ENCODE data around the gene DLG2. TPM values are rescaled to one million over a fixed set of nuclear protein-coding genes. Genes with fewer than 3 reads are reported as not detected.

DLG2 gene
- total and polyA plus RNA-seq, 9 of the 15 experiments (the other 6 are each of a cell fraction or from before 2014, with no cell fraction given): 0.52 to 1.6 (median 0.95) TPM

- intact Hi-C loops (cut with micrococcal nuclease) (no loop called here), in situ Hi-C loops (cut with MboI) (no loop called here)
- ATAC-seq (no peak), DNase-seq (ENCODE audit: extremely low read depth in 1 of 4, low spot score in 3 of 4) (no peak), FAIRE-seq (no peak)
- WGBS (ENCODE audit: insufficient coverage, low coverage, missing lambda C conversion rate): 0% methylated on average over 4 of the region's 4 CpGs
- no peaks in the 10 kb centered on the region for H3K36me3 ChIP-seq (ENCODE audit: control insufficient read depth, insufficient read depth, low read length)
- H3K4me2 ChIP-seq (ENCODE audit: insufficient read depth, low read length): no peak overlapping the region
- POLR2A ChIA-PET: no interaction called here
- no peak overlapping the region for H3K27ac ChIP-seq (ENCODE audit: extremely low read depth, low read depth, low read length)
- H4K20me1 ChIP-seq (replicated peaks; ENCODE audit: control insufficient read depth, insufficient read depth, low read length): no peaks in the 10 kb centered on the region
- H3K79me2 ChIP-seq (ENCODE audit: control insufficient read depth, insufficient read depth, low read length): no peaks in the 10 kb centered on the region
- BruUV-seq (replicated peaks): no TSS peak
- H3K27me3 ChIP-seq (ENCODE audit: control insufficient read depth in 2 of 2, insufficient read depth in 2 of 2, low read length in 2 of 2): no peaks in the 10 kb centered on the region
- no peaks in the 10 kb centered on the region for H3K9me3 ChIP-seq (replicated peaks; ENCODE audit: control insufficient read depth, insufficient read depth, low read depth, low read length)
- no peak overlapping the region for H3K4me3 ChIP-seq
- TF ChIP-seq BRCA1 (IDR thresholded peaks at IDR 0.05): no peak
- TF ChIP-seq BRCA1 (CRISPR knock-in tag; IDR thresholded peaks at IDR 0.05): no peak
- TF ChIP-seq PBX2 (CRISPR knock-in tag; IDR thresholded peaks at IDR 0.05; ENCODE audit: low read depth): no peak
- no peak for TF ChIP-seq PBX2 (tag; conservative IDR thresholded peaks at IDR 0.05; ENCODE audit: low read depth)
- TF ChIP-seq RBM22 (IDR thresholded peaks at IDR 0.05; ENCODE audit: low read depth, low read length, poor library complexity, severe bottlenecking): no peak
- TF ChIP-seq KDM4B (IDR thresholded peaks at IDR 0.05; ENCODE audit: borderline replicate concordance in 2 of 2, low read depth in 1 of 2): no peak
- TF ChIP-seq STAG1 (CRISPR knock-in tag; IDR thresholded peaks at IDR 0.05; ENCODE audit: borderline replicate concordance): no peak
- no peak for TF ChIP-seq ATF7 (IDR thresholded peaks at IDR 0.05)
- no peak for TF ChIP-seq CLOCK (CRISPR knock-in tag; IDR thresholded peaks at IDR 0.05; ENCODE audit: borderline replicate concordance)
- TF ChIP-seq RFX7 (CRISPR knock-in tag; IDR thresholded peaks at IDR 0.05): no peak
- no peak for TF ChIP-seq MTF1 (CRISPR knock-in tag; IDR thresholded peaks at IDR 0.05; ENCODE audit: borderline replicate concordance)
- H2AFZ ChIP-seq (ENCODE audit: low read depth, low read length): no peak overlapping the region
- CTCF ChIA-PET (ENCODE audit: low intra/inter-chr PET ratio): no interaction called here
- H3K9me1 ChIP-seq (ENCODE audit: control insufficient read depth, insufficient read depth, low read length): no peaks in the 10 kb centered on the region
- no peak overlapping the region for H3K9ac ChIP-seq (ENCODE audit: insufficient read depth in 1 of 2, low read depth in 2 of 2, low read length in 2 of 2)
- H3K4me1 ChIP-seq (replicated peaks in 1 of 2; ENCODE audit: control insufficient read depth in 2 of 2, insufficient read depth in 2 of 2, low read length in 2 of 2): no peaks in the 10 kb centered on the region
Observed at GRCh38 chr11:83666149-83666548, 1961.0 kb downstream of the DLG2 start.

Data from K562 (cell line).